BJ (cell line): Measurements from ENCODE around the gene ERCC5. TPM values are rescaled to one million over a fixed set of nuclear protein-coding genes. Genes with fewer than 3 reads are reported as not detected.

Source experiments
- CTCF ChIA-PET: fragments of 350-600 bp; formaldehyde crosslinking; extraction: SDS; loops from one replicate; lab custom pipeline; 2021; ENCODE audit warnings: antibody characterized with exemption, inconsistent platforms; lab: Yijun Ruan, JAX
- POLR2A ChIA-PET: fragments of 300-600 bp; sonication (Branson Sonifier 250); formaldehyde crosslinking; extraction: SDS; loops from one replicate; lab custom pipeline; 2021; ENCODE audit warnings: antibody characterized with exemption; lab: Charles Lee
- DNase-seq: peaks from one replicate; pipeline ENCODE4 v3.0.0-alpha.2; 2011; ENCODE audit warnings: low read depth
- H3K27me3 ChIP-seq: 2 replicates; pipeline ENCODE4 v1.6.0; 2011; ENCODE audit warnings: low read length; ENCODE audit not compliant: control insufficient read depth, insufficient read depth
- H3K36me3 ChIP-seq: 2 replicates; pipeline ENCODE4 v1.5.1; 2011; ENCODE audit warnings: low read length; ENCODE audit not compliant: control insufficient read depth, insufficient read depth
- H3K4me3 ChIP-seq: 2 replicates; pipeline ENCODE4 v1.5.1; 2011; ENCODE audit warnings: low read depth, mild to moderate bottlenecking, control low read depth, low read length
- CTCF ChIP-seq: IDR thresholded peaks from 2 replicates; pipeline ENCODE4 v1.5.1; 2011; ENCODE audit warnings: low read depth, mild to moderate bottlenecking, control low read depth, inconsistent platforms, low read length, moderate library complexity; ENCODE audit not compliant: insufficient read depth
- polyA plus RNA-seq: library from polyadenylated mRNA; depleted of rRNA; stranded (reverse); fragments of >200 nt; gene quantifications from 2 replicates; pipeline ENCODE4 v1.2.3, GENCODE V29; 2011

ERCC5 gene
- polyA plus RNA-seq, 1 experiment = 21.7 TPM

- no peaks in the 10 kb centered on the region for H3K27me3 ChIP-seq
- ChIA-PET POLR2A (no interaction called here), CTCF (interaction anchor here (0.7 to 4.9 kb wide), 5 partner anchors 22 to 268 kb away, joined by 3 to 42 read pairs (median 6); no protein-coding TSS in a partner anchor)
- no peak for TF ChIP-seq CTCF
- no peak for DNase-seq
- no peak overlapping the region for H3K4me3 ChIP-seq
- H3K36me3 ChIP-seq = peaks cover 1% of the 10 kb centered on the region
Observed at GRCh38 chr13:102848956-102849355, 3.1 kb downstream of the ERCC5 start.

GRCh38 chr13:102852556-102852955 is 6.7 kb downstream of the ERCC5 start:
- no peak for TF ChIP-seq CTCF
- Histone ChIP-seq H3K27me3 (no peaks in the 10 kb centered on the region), H3K4me3 (no peak overlapping the region), H3K36me3 (peaks cover 13% of the 10 kb centered on the region)
- DNase-seq = no peak
- POLR2A ChIA-PET = no interaction called here
- CTCF ChIA-PET = no interaction called here

GRCh38 chr13:102854675-102855074 is 8.8 kb downstream of the ERCC5 start:
- ChIA-PET POLR2A (no interaction called here), CTCF (interaction anchor here (0.6 to 2.8 kb wide), 3 partner anchors 16 to 122 kb away, joined by 3 to 17 read pairs (median 3); no protein-coding TSS in a partner anchor)
- no peaks in the 10 kb centered on the region for H3K27me3 ChIP-seq
- no peak for TF ChIP-seq CTCF
- peaks cover 15% of the 10 kb centered on the region for H3K36me3 ChIP-seq
- DNase-seq = no peak
- H3K4me3 ChIP-seq = no peak overlapping the region

GRCh38 chr13:102856557-102856956 is 10.7 kb downstream of the ERCC5 start:
- ChIA-PET POLR2A (no interaction called here), CTCF (interaction anchor here (1.2 to 2.8 kb wide), 3 partner anchors 9 to 14 kb away, joined by 4 to 17 read pairs (median 4); no protein-coding TSS in a partner anchor)
- DNase-seq = no peak
- Histone ChIP-seq H3K4me3 (no peak overlapping the region), H3K36me3 (peaks cover 18% of the 10 kb centered on the region), H3K27me3 (no peaks in the 10 kb centered on the region)
- TF ChIP-seq CTCF = no peak

- ChIA-PET POLR2A (no interaction called here), CTCF (interaction anchor here (1.5 to 2.2 kb wide), 2 partner anchors 8 to 13 kb away, joined by 3 to 15 read pairs; no protein-coding TSS in a partner anchor)
- Histone ChIP-seq H3K4me3 (no peak overlapping the region), H3K36me3 (peaks cover 31% of the 10 kb centered on the region), H3K27me3 (no peaks in the 10 kb centered on the region)
- no peak for TF ChIP-seq CTCF
- DNase-seq = no peak
Observed at GRCh38 chr13:102862624-102863210, 16.9 kb downstream of the ERCC5 start.
